GM19099 (cell line): ENCODE measurements around the gene CREBBP.

Source experiments
- POLR2A ChIP-seq: IDR thresholded peaks from 3 replicates; pipeline ENCODE4 v1.6.1; 2011; ENCODE audit warnings: low read depth; ENCODE audit not compliant: insufficient read length; ENCODE audit errors: extremely low read depth

The CREBBP gene

DNA sequence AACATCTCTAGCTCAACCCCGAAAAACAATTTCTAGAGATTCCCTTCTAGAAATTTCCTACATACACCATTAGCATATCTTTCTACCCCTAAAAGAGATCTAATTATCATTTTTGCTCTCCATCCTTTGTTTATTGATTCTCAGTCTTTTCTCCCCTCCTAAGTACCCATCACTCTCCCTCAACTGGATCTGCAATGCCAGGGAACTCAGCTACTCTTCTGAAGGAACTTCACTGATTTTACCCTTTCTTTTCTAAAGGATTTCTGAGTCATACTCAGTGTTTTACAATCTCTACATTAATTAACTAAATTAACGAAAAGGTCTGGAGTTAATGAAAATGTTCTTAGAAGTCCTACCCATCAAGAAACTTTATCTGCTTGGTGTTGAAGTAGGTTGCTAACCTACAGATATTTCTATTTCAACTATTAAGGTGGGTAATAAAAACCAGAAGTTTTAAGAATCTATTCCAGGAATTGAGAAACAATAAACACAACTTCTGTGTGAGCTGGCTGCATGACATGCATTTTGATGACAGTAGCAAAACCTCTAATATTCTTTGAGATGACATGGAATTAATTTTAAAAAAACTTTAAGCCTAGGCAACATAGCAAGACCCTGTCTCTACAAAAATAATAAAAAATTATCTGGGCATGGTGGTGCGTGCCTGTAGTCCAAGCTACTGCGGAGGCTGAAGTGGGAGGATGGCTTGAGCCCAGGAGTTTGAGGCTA, 13.6 kb downstream of the CREBBP start:
- TF ChIP-seq POLR2A, result no peak

DNA sequence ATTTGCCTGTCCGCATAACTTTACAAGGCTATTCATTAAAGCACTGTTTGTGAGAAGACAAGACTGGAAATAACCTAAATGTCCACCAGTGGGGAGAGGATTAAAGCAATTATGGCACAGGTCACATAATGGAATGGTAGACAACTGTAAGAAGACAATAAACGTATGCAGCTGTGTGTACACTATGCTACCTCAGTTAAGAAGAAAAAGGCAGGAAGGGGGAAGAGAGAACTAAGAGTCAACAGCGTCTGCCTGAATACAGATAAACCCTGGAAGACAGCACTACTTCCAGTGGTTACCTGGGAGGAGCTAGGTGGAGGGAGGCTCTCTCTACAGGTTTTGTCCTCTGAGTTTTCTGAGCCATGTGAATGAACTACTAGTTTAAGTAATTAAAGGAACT, 15.3 kb downstream of the CREBBP start:
- no peak for TF ChIP-seq POLR2A

DNA sequence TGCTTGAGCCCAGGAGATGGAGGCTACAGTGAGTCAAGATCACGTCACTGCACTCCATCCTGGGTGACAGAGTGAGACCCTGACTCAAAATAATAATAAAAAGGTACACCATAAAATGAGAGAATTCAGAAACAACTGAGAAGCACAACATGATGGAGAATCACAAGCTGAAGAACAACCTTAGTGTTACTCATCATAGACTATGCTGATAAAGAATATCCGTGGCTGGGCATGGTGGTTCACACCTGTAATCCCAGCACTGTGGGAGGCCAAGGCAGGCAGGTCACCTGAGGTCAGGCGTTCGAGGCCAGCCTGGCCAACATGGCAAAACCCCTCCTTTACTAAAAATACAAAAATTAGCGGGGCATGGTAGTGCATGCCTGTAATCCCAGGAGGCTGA, 16.0 kb downstream of the CREBBP start:
- TF ChIP-seq POLR2A, result no peak

DNA sequence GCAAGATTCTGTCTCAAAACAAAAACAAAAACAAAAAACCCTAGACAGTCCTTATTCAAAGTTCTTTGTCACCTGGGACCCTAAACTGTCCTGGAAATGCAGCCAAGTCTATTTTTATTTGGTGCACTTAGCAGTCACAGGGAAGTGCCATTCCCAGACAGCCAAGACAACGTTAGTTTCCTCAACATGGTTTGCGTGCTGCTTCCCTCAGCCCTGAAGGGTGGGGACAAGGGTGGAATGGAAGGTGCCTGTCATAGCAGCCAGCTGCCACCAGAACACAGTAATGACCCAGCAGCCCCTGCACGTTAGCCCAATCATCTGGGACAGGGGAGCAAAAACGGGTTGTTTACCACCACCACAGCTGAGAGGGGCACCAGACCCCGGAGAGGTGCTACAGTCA, 16.9 kb downstream of the CREBBP start:
- TF ChIP-seq POLR2A, result no peak

DNA sequence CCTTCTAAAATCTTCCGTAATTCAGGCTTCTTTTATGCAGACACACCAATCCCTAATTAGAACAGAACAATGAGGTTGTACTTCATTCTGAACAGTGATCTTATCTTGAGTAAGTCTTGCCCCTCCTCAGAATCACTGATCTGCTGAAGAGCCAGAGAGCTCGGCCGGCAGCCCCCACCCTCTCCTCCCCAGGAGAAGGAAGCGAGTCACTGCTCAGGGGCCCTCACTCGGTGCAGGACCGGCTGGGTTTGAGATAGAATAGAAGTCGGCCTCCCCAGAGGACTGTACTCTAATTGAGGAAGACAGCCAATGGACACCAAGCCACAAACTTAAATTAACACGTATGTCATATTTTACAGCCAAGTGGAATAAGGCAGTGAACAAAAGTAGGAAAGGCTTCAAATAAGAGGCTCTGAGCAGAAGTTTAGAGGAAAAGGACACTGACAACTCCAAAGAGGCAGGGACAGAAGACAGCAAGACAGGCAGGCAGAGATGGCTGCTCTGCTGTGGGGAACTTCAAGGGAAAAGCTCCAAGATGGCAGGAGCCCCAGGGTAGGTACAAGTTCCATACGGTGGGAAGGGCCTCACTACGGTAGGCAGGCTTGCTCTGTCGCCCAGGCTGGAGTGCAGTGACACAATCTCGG, 18.6 kb downstream of the CREBBP start:
- TF ChIP-seq POLR2A, result no peak

DNA sequence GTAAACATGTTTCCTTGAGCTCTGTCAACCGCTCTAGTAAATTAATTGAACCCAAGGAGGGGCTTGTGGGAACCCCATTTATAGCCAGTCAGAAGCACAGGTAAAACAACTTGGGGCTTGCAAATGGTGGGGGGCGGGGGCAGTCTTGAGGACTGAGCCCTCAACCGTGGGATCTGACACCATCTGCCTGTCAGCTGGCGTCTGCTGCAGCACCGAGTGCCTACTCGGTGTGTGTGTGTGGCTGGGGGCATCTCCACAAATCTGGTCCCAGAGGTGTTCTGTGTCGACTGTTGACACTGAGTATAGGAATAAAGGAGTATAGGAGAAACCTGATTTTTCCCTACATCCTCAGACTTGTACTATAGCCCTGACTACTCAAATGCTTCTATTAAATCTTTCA, 20.6 kb downstream of the CREBBP start:
- no peak for TF ChIP-seq POLR2A

DNA sequence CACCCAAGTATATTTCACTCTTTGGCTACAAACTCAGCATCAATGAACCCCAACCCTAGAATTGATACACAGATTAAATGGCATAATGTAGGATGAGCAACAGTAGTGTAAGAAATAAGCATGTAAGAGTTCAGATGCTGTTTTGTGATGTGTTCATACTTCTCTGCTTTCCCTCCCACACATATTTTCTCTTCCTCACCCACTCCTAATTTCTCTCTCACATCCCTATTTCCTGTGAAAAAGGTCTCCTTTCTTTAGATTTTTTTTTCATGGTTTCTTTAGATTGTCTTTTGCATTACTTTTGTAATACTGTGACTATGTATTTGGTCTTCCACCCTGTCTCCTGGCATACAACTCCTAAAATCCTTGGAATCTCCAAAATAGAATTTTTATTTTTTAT, 21.7 kb downstream of the CREBBP start:
- TF ChIP-seq POLR2A, result no peak

DNA sequence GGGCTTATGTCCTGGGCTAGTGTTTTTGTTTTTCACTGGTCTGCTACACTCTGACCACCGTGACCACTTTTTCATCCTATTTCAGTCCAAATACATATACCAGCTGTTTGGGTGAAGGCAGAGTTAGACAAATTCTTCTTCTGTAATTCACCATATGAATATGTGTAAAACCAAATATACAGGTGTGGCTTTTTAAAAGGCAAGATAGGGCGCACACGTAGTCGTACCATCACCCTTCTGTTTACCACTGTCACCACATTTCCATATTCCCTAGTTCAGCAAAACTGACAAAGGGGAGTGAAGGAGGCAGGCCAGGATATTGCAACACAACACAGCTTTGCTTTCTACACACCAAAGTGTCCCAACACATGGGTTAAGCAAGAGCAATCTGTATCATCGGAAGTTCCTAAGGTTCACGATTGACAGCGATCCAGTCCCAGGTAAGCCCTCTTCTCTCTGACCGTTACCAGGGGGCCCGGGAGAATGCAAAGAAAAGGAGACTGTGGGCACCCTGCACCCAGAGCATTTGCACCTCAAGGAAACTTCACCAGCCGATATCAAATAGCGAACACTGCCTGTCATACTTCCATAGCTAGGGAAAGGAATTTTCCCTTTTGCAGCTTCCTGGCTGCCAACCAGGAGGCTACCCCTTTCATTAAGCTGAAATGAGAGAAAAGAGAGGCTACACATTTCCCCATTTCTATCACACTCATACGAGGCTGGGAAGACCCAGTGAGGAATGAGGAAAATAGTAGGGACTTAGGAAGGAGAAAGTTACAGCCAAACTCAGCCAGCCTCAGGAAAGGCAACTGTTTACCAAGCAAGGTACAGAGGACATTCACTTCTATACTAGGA, 23.1 kb downstream of the CREBBP start:
- TF ChIP-seq POLR2A, result no peak

DNA sequence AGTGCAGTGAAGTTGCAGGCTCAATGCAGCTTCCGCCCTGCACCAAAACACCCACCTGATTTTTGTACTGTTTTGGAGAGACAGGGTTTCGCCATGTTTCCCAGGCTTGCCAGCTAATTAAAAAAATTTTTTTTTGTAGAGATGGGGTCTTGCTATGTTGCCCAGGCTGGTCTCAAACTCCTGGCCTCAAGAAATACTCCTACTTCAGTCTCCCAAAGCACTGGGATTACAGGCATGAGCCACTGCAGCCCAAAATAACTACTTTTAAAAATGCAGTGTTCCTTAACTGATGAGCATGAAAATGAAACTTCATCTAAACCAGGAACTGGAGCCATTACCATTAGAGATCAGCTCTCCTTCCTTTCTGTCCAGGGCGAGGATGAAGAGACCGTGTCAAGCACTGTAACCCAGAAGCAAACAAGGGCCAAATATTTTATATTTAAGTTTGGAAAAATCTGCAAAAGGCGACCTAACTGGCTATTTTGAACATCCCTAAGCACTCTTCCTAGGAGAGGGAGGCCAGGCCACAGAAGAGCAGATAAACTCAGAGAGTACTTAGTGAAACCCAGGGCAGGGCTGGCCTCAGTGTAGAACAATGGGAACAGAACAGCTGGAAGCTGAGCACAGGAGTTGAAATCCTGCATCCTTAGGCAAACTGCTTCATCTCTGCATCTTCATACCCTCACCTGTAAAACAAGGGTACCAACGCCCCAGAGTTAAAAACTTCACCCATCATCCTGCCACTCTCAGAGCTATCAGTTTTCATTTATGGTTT, 24.0 kb downstream of the CREBBP start:
- TF ChIP-seq POLR2A, result no peak

DNA sequence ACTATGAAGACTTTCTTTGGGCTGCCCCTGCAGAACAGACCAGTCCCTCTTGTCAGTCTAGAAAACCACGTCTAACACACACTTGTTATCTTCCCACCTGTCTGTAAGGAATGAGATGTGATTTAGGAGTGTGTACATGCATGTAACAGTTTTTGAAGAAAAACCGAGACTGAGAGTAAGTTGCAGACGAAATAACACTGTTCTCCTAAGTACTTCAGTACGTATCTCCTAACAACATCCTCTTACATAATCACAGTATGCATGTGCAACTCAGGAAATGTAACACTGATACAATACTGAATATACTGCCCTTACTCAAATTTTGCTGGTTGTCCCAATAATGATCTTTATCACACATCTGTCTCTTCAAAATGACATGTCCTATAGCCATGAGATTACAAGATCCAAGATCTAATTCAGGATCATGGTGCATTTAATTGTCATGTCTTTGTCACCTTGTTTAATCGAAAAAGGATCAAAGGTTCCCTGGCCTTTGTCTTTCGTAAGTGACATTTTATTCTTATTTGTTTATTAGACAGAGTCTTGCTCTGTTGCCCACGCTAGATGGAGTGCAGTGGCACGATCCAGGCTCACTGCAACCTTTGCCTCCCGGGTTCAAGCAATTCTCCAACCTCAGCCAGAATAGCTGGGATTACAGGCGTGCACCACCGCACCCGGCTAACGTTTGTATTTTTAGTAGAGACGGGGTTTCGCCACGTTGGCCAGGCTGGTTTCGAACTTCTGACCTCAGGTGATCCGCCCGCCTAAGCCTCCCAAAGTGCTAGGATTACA, 25.6 kb downstream of the CREBBP start:
- no peak for TF ChIP-seq POLR2A

DNA sequence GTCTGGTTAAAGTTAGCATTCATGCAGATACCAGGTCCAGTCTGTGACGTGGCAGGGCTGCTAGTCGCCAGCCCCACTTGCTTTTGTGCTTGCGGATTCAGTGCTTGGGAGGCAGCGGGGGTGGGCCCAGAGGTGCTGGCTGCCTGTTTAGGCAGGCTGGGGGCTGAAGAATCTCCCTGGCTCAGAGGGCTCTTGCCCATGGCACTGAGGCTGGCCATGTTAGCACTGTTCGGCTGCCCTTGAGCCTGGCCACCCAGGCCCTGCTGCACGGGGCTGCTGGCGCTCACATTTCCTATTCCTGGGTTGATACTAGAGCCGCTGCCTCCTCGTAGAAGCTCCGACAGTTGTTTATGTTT, 30.0 kb downstream of the CREBBP start:
- no peak for TF ChIP-seq POLR2A

DNA sequence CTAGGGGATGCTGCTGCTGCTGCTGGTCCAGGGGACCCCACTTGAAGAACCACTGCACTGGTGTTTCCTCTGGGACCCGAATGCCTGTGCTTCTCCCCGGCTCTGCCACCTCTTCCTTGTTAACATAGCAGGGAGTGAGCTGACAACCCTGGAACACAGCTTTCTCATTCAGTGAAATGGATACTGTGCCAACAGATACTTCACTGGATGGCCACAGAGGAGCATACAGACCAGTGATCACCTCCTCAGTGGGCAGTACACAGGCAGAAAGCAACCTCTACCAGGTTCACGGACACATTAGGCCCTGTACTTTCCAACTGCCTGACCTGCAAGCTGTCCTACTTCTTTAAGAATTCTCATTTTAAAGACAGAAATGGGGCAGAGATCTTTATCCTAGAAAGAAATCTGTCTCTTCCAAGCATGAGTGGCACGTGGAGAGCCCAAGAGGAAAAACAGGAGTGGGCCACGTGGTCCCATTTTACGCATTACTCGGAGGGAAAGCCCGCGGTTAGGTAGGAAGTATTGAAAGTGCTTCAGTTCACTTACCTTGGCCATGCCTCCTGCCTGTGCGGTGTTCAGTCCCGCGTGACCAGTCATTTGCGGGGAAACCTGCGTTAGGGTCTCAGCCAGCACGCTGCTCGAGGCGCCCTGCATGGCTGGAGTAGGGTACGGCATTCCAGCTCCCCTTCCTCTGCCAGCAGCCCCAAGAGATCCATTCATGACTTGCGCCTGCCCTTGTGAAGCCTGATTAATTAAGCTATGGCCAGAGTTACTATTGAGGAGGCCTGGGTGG, 30.6 kb downstream of the CREBBP start:
- no peak for TF ChIP-seq POLR2A

DNA sequence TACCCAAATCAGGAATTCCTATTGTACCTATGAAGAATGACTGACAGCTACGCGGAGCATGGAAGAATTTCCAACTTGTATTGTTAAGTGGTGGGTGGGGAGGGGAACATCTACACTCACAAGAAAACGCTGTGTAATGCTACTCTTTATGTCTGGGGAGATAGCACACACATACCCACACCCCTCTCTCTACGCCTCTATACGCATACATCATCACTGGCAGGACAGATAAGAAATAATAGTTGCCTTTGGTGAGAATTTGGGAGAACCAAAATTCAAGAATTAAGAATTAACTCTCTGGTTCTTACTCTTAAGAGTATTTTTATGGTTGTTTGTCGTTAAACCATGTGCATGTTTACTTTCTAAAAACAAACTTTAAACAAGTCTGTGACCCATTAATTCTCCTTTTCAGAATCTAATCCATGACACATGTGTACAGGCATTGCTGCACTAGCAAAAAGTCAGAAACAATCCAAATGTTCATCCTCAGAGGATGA, 33.9 kb downstream of the CREBBP start:
- no peak for TF ChIP-seq POLR2A
